Measurements from ENCODE around the gene SLC35A1. TPM values are rescaled to one million over a fixed set of nuclear protein-coding genes. Genes with fewer than 3 reads are reported as not detected.

Gene SLC35A1
- total RNA-seq, 4 donors from 2014 or later = 8.0 to 43.3 (median 22.7) TPM

GRCh38 chr6:87539554-87539953 is 66.8 kb downstream of the SLC35A1 start:
- Histone ChIP-seq H3K36me3 (peaks cover 0 to 19% (median 5%) of the 10 kb centered on the region in 4 donors), H3K27me3 (no peaks in the 10 kb centered on the region), H3K9me3 (no peaks in the 10 kb centered on the region), H3K27ac (no peak overlapping the region), H3K4me1 (peaks cover 0 to 9% (median 0%) of the 10 kb centered on the region in 4 donors), H3K4me3 (no peak overlapping the region)
- TF ChIP-seq POLR2A (IDR thresholded peaks at IDR 0.05) (no peak), CTCF (IDR thresholded peaks at IDR 0.05) (no peak), POLR2AphosphoS5 (IDR thresholded peaks at IDR 0.05) (no peak), EP300 (IDR thresholded peaks at IDR 0.05; ENCODE audit: low read depth) (no peak)
- 82 to 92% methylated on average over 6 of the region's 6 CpGs for WGBS, 2 donors (ENCODE audit: low coverage in 1 of 2)
- in situ Hi-C loops (cut with MboI; ENCODE audit: low pct_ligation_motif_present in 1 of 4, low pct_unique_long_range_greater_than_20kb in 1 of 4, low sequenced_read_pairs in 3 of 4) (no loop called here), intact Hi-C loops (cut with DNase I; ENCODE audit: low total_unique reads) (no loop called here)
- no peak for DNase-seq

GRCh38 chr6:87540539-87540938 is 67.8 kb downstream of the SLC35A1 start:
- H3K4me3 ChIP-seq = no peak overlapping the region
- H3K4me1 ChIP-seq = peaks cover 0 to 9% (median 0%) of the 10 kb centered on the region in 4 donors
- no peaks in the 10 kb centered on the region for H3K9me3 ChIP-seq
- in situ Hi-C loops (cut with MboI; ENCODE audit: low pct_ligation_motif_present in 1 of 4, low pct_unique_long_range_greater_than_20kb in 1 of 4, low sequenced_read_pairs in 3 of 4) (no loop called here), intact Hi-C loops (cut with DNase I; ENCODE audit: low total_unique reads) (no loop called here)
- no peak for DNase-seq
- no peak overlapping the region for H3K27ac ChIP-seq
- no peaks in the 10 kb centered on the region for H3K27me3 ChIP-seq
- TF ChIP-seq EP300 (IDR thresholded peaks at IDR 0.05; ENCODE audit: low read depth) (no peak), CTCF (IDR thresholded peaks at IDR 0.05) (no peak), POLR2A (IDR thresholded peaks at IDR 0.05) (no peak), POLR2AphosphoS5 (IDR thresholded peaks at IDR 0.05) (no peak)
- 87 to 94% methylated on average over 4 of the region's 4 CpGs for WGBS, 2 donors (ENCODE audit: low coverage in 1 of 2)
- peaks cover 0 to 23% (median 8%) of the 10 kb centered on the region in 4 donors for H3K36me3 ChIP-seq

- intact Hi-C loops (cut with DNase I; ENCODE audit: low total_unique reads) (no loop called here), in situ Hi-C loops (cut with MboI; ENCODE audit: low pct_ligation_motif_present in 1 of 4, low pct_unique_long_range_greater_than_20kb in 1 of 4, low sequenced_read_pairs in 3 of 4) (no loop called here)
- peaks cover 0 to 9% (median 0%) of the 10 kb centered on the region in 4 donors for H3K4me1 ChIP-seq
- H3K27me3 ChIP-seq = no peaks in the 10 kb centered on the region
- no peaks in the 10 kb centered on the region for H3K9me3 ChIP-seq
- no peak for DNase-seq
- H3K4me3 ChIP-seq = no peak overlapping the region
- TF ChIP-seq POLR2A (IDR thresholded peaks at IDR 0.05) = no peak
- no peak for TF ChIP-seq POLR2AphosphoS5 (IDR thresholded peaks at IDR 0.05)
- no peak for TF ChIP-seq CTCF (IDR thresholded peaks at IDR 0.05)
- no peak for TF ChIP-seq EP300 (IDR thresholded peaks at IDR 0.05; ENCODE audit: low read depth)
- 98 to 100% methylated on average over 1 of the region's 1 CpG for WGBS, 2 donors (ENCODE audit: low coverage in 1 of 2)
- peaks cover 0 to 28% (median 8%) of the 10 kb centered on the region in 4 donors for H3K36me3 ChIP-seq
- no peak overlapping the region for H3K27ac ChIP-seq
These were observed 68.3 kb downstream of the SLC35A1 start for GRCh38 chr6:87541041-87541440.

- no peak for DNase-seq
- in situ Hi-C loops (cut with MboI; ENCODE audit: low pct_ligation_motif_present in 1 of 4, low pct_unique_long_range_greater_than_20kb in 1 of 4, low sequenced_read_pairs in 3 of 4) (no loop called here), intact Hi-C loops (cut with DNase I; ENCODE audit: low total_unique reads) (no loop called here)
- no peak overlapping the region for H3K27ac ChIP-seq
- H3K4me3 ChIP-seq = no peak overlapping the region
- TF ChIP-seq CTCF (IDR thresholded peaks at IDR 0.05) = no peak
- no peak for TF ChIP-seq POLR2A (IDR thresholded peaks at IDR 0.05)
- TF ChIP-seq POLR2AphosphoS5 (IDR thresholded peaks at IDR 0.05) = no peak
- no peak for TF ChIP-seq EP300 (IDR thresholded peaks at IDR 0.05; ENCODE audit: low read depth)
- H3K4me1 ChIP-seq = peaks cover 0 to 8% (median 0%) of the 10 kb centered on the region in 4 donors
- peaks cover 0 to 30% (median 10%) of the 10 kb centered on the region in 4 donors for H3K36me3 ChIP-seq
- H3K9me3 ChIP-seq = no peaks in the 10 kb centered on the region
- 89 to 99% methylated on average over 1 to 2 of the region's 2 CpGs for WGBS, 2 donors (ENCODE audit: low coverage in 1 of 2)
- no peaks in the 10 kb centered on the region for H3K27me3 ChIP-seq
These were observed 69.0 kb downstream of the SLC35A1 start for GRCh38 chr6:87541744-87542143.

Measured in transverse colon (tissue), 4 donors.